Stimulated activated naive B cell treated with anti-CD40 and anti-IgM and Interleukin-4, amounts not matched to agents 10 μg/mL and 1 μg/mL and 100 μg/mL, for 72 hours (primary cell): ENCODE measurements around the gene KAZN.

Experiments
- ATAC-seq, 2 donors: fragments of 150-1000 bp; cut with Tn5 transposase; replicated peaks; 2 replicates each; pipeline ENCODE4 v1.10.0; 2021; ENCODE audit warnings: moderate library complexity in 1 of 2
- DNase-seq: peaks from one replicate; pipeline ENCODE4 v3.0.0; 2021
- H3K27ac Mint-ChIP-seq: one replicate; pipeline ENCODE4 v1.8.0; 2022; ENCODE audit warnings: mild to moderate bottlenecking, mixed read lengths
- H3K27me3 Mint-ChIP-seq, 2 donors: one replicate each; pipeline ENCODE4 v1.8.0; 2022; ENCODE audit warnings: mixed read lengths in 2 of 2
- H3K36me3 Mint-ChIP-seq, 2 donors: one replicate each; pipeline ENCODE4 v1.8.0; 2022; ENCODE audit warnings: mixed read lengths in 2 of 2, mild to moderate bottlenecking in 1 of 2
- H3K4me1 Mint-ChIP-seq, 2 donors: one replicate each; pipeline ENCODE4 v1.8.0; 2022; ENCODE audit warnings: mixed read lengths in 2 of 2, mild to moderate bottlenecking in 1 of 2
- H3K4me3 Mint-ChIP-seq, 2 donors: one replicate each; pipeline ENCODE4 v1.8.0; 2022; ENCODE audit warnings: mild to moderate bottlenecking in 2 of 2, mixed read lengths in 2 of 2, moderate library complexity in 1 of 2
- H3K9me3 Mint-ChIP-seq, 2 donors: one replicate each; pipeline ENCODE4 v1.8.0; 2022; ENCODE audit warnings: mixed read lengths in 2 of 2, mild to moderate bottlenecking in 1 of 2

KAZN gene

GRCh38 chr1:15076807-15077206, 478.3 kb downstream of the KAZN start:
- ATAC-seq = no peak
- Mint-ChIP-seq H3K4me1 (no peaks in the 10 kb centered on the region), H3K4me3 (no peak overlapping the region), H3K27me3 (no peaks in the 10 kb centered on the region), H3K36me3 (no peaks in the 10 kb centered on the region), H3K9me3 (no peaks in the 10 kb centered on the region), H3K27ac (no peak overlapping the region)
- no peak for DNase-seq

GRCh38 chr1:15077384-15077783, 478.9 kb downstream of the KAZN start:
- Mint-ChIP-seq H3K27ac (no peak overlapping the region), H3K9me3 (no peaks in the 10 kb centered on the region), H3K36me3 (no peaks in the 10 kb centered on the region), H3K4me3 (no peak overlapping the region), H3K4me1 (no peaks in the 10 kb centered on the region), H3K27me3 (no peaks in the 10 kb centered on the region)
- ATAC-seq (no peak), DNase-seq (no peak)

GRCh38 chr1:15080328-15081007, 482.0 kb downstream of the KAZN start:
- no peak overlapping the region for H3K4me3 Mint-ChIP-seq

GRCh38 chr1:15081102-15081501, 482.6 kb downstream of the KAZN start:
- H3K4me3 Mint-ChIP-seq = no peak overlapping the region
- no peak overlapping the region for H3K27ac Mint-ChIP-seq
- no peaks in the 10 kb centered on the region for H3K36me3 Mint-ChIP-seq
- H3K9me3 Mint-ChIP-seq = no peaks in the 10 kb centered on the region
- peaks cover 0 to 8% of the 10 kb centered on the region in 2 donors for H3K27me3 Mint-ChIP-seq
- no peak for ATAC-seq
- H3K4me1 Mint-ChIP-seq = no peaks in the 10 kb centered on the region
- DNase-seq = no peak

More at GRCh38 chr1:15080328-15081007, 482.0 kb downstream of the KAZN start:
- no peaks in the 10 kb centered on the region for H3K4me1 Mint-ChIP-seq
- H3K36me3 Mint-ChIP-seq = no peaks in the 10 kb centered on the region
- H3K27me3 Mint-ChIP-seq = peaks cover 0 to 8% of the 10 kb centered on the region in 2 donors
- DNase-seq (no peak), ATAC-seq (no peak)
- H3K9me3 Mint-ChIP-seq = no peaks in the 10 kb centered on the region
- no peak overlapping the region for H3K27ac Mint-ChIP-seq

- no peaks in the 10 kb centered on the region for H3K4me1 Mint-ChIP-seq
- DNase-seq (no peak), ATAC-seq (no peak)
- H3K4me3 Mint-ChIP-seq = no peak overlapping the region
- H3K27ac Mint-ChIP-seq = no peak overlapping the region
- H3K27me3 Mint-ChIP-seq = peaks cover 0 to 8% of the 10 kb centered on the region in 2 donors
- no peaks in the 10 kb centered on the region for H3K36me3 Mint-ChIP-seq
- no peaks in the 10 kb centered on the region for H3K9me3 Mint-ChIP-seq
These were observed 485.1 kb downstream of the KAZN start for GRCh38 chr1:15083578-15083977.

GRCh38 chr1:15088281-15088971, 489.9 kb downstream of the KAZN start:
- no peak overlapping the region for H3K4me3 Mint-ChIP-seq
- H3K36me3 Mint-ChIP-seq = no peaks in the 10 kb centered on the region
- H3K4me1 Mint-ChIP-seq = peaks cover 8 to 13% of the 10 kb centered on the region in 2 donors
- H3K9me3 Mint-ChIP-seq = no peaks in the 10 kb centered on the region
- H3K27ac Mint-ChIP-seq = no peak overlapping the region
- no peak for DNase-seq
- ATAC-seq = no peak
- peaks cover 5 to 20% of the 10 kb centered on the region in 2 donors for H3K27me3 Mint-ChIP-seq

GRCh38 chr1:15089258-15089992, 490.9 kb downstream of the KAZN start:
- Mint-ChIP-seq H3K27me3 (peaks cover 5 to 12% of the 10 kb centered on the region in 2 donors), H3K4me3 (no peak overlapping the region), H3K9me3 (no peaks in the 10 kb centered on the region), H3K4me1 (peaks cover 8 to 13% of the 10 kb centered on the region in 2 donors), H3K27ac (no peak overlapping the region), H3K36me3 (no peaks in the 10 kb centered on the region)
- peak; percentile 46 to 61 for ATAC-seq
- DNase-seq = no peak

- Mint-ChIP-seq H3K4me3 (peak overlapping the region in 1 of 2 donors; percentile 59), H3K9me3 (no peaks in the 10 kb centered on the region), H3K36me3 (no peaks in the 10 kb centered on the region), H3K27me3 (peaks cover 5 to 12% of the 10 kb centered on the region in 2 donors), H3K27ac (no peak overlapping the region), H3K4me1 (peaks cover 8 to 19% of the 10 kb centered on the region in 2 donors)
- ATAC-seq (peak; percentile 76 to 80), DNase-seq (peak; percentile 16)
These were observed 491.9 kb downstream of the KAZN start for GRCh38 chr1:15090373-15090772.

GRCh38 chr1:15094056-15094455, 495.6 kb downstream of the KAZN start:
- no peaks in the 10 kb centered on the region for H3K36me3 Mint-ChIP-seq
- H3K9me3 Mint-ChIP-seq = no peaks in the 10 kb centered on the region
- DNase-seq = no peak
- H3K4me1 Mint-ChIP-seq = peaks cover 8 to 25% of the 10 kb centered on the region in 2 donors
- H3K4me3 Mint-ChIP-seq = no peak overlapping the region
- peaks cover 8 to 16% of the 10 kb centered on the region in 2 donors for H3K27me3 Mint-ChIP-seq
- no peak for ATAC-seq
- no peak overlapping the region for H3K27ac Mint-ChIP-seq

- peaks cover 17 to 23% of the 10 kb centered on the region in 2 donors for H3K27me3 Mint-ChIP-seq
- peaks cover 7 to 22% of the 10 kb centered on the region in 2 donors for H3K4me1 Mint-ChIP-seq
- ATAC-seq (no peak), DNase-seq (no peak)
- H3K36me3 Mint-ChIP-seq = no peaks in the 10 kb centered on the region
- H3K27ac Mint-ChIP-seq = peak overlapping the region; percentile 37
- no peaks in the 10 kb centered on the region for H3K9me3 Mint-ChIP-seq
- no peak overlapping the region for H3K4me3 Mint-ChIP-seq
These were observed 496.4 kb downstream of the KAZN start for GRCh38 chr1:15094719-15095495.

- Mint-ChIP-seq H3K4me1 (peaks cover 3 to 18% of the 10 kb centered on the region in 2 donors), H3K4me3 (no peak overlapping the region), H3K27ac (no peak overlapping the region), H3K27me3 (peaks cover 21 to 23% of the 10 kb centered on the region in 2 donors), H3K36me3 (no peaks in the 10 kb centered on the region), H3K9me3 (no peaks in the 10 kb centered on the region)
- ATAC-seq = peak; percentile 34 to 41
- no peak for DNase-seq
These were observed 497.0 kb downstream of the KAZN start for GRCh38 chr1:15095496-15095875.

- Mint-ChIP-seq H3K27me3 (peaks cover 24 to 26% of the 10 kb centered on the region in 2 donors), H3K4me1 (peaks cover 5 to 22% of the 10 kb centered on the region in 2 donors), H3K27ac (no peak overlapping the region), H3K4me3 (no peak overlapping the region), H3K9me3 (no peaks in the 10 kb centered on the region), H3K36me3 (no peaks in the 10 kb centered on the region)
- no peak for DNase-seq
- no peak for ATAC-seq
These were observed 497.8 kb downstream of the KAZN start for GRCh38 chr1:15096293-15096692.

- Mint-ChIP-seq H3K36me3 (no peaks in the 10 kb centered on the region), H3K27ac (no peak overlapping the region), H3K4me1 (peaks cover 5 to 22% of the 10 kb centered on the region in 2 donors), H3K9me3 (no peaks in the 10 kb centered on the region), H3K4me3 (no peak overlapping the region), H3K27me3 (peaks cover 31 to 34% of the 10 kb centered on the region in 2 donors)
- ATAC-seq (no peak), DNase-seq (no peak)
These were observed 500.0 kb downstream of the KAZN start for GRCh38 chr1:15098176-15099125.
